ENCODE measurements around the gene POLR3C. TPM values are rescaled to one million over a fixed set of nuclear protein-coding genes. Genes with fewer than 3 reads are reported as not detected.

The POLR3C gene
- total RNA-seq, 2 experiments from 2014 or later = 18.8 to 19.2 TPM

Small RNA genes within 50 kb of the gene (microRNA-seq; reads per million reads assigned to microRNA genes)
- gene MIR6736 (ENCODE audit: borderline microRNAs expressed, borderline replicate concordance) = not detected

Other genes with a start within 250 kb of the POLR3C start
- gene GPR89A, start 216.2 kb upstream of the POLR3C start, total RNA-seq = 10 to 100 TPM; 18.0 to 19.4 TPM
- not detected for gene PDZK1, start 116.8 kb upstream of the POLR3C start, total RNA-seq
- not detected for gene CD160, start 104.7 kb upstream of the POLR3C start, total RNA-seq
- 1 to 10 TPM; 7.5 to 8.0 TPM for gene RNF115, start 105 bp upstream of the POLR3C start, total RNA-seq
- 1 to 10 TPM; 3.2 to 3.4 TPM for gene NUDT17, start 21.4 kb downstream of the POLR3C start, total RNA-seq
- gene PIAS3, start 34.9 kb downstream of the POLR3C start, total RNA-seq = 10 to 100 TPM; 19.1 to 19.6 TPM
- under 1 TPM; 0.19 to 0.20 TPM for gene ANKRD35, start 61.7 kb downstream of the POLR3C start, total RNA-seq
- gene ITGA10, start 85.8 kb downstream of the POLR3C start, total RNA-seq = under 1 TPM; 0.41 to 0.54 TPM
- 10 to 100 TPM; 18.0 to 19.0 TPM for gene PEX11B, start 94.5 kb downstream of the POLR3C start, total RNA-seq
- 100 to 1,000 TPM; 241 to 242 TPM for gene RBM8A, start 103.3 kb downstream of the POLR3C start, total RNA-seq
- gene LIX1L, start 133.8 kb downstream of the POLR3C start, total RNA-seq = 10 to 100 TPM; 43.6 to 44.3 TPM
- 1 to 10 TPM; 3.7 to 4.3 TPM for gene ANKRD34A, start 140.4 kb downstream of the POLR3C start, total RNA-seq
- 10 to 100 TPM; 32.0 to 34.0 TPM for gene POLR3GL, start 140.5 kb downstream of the POLR3C start, total RNA-seq
- 10 to 100 TPM; 86.0 to 91.1 TPM for gene TXNIP, start 172.4 kb downstream of the POLR3C start, total RNA-seq
- not detected for gene HJV, start 197.5 kb downstream of the POLR3C start, total RNA-seq

All from activated naive CD4-positive, alpha-beta T cell treated with anti-CD3 and anti-CD28 coated beads for 36 hours (primary cell).